SH-SY5Y (cell line): ENCODE measurements around the gene INS.

Experiments
- GATA2 ChIP-seq: IDR thresholded peaks from 2 replicates; pipeline ENCODE4 v1.6.1; 2011; ENCODE audit warnings: mild to moderate bottlenecking, low read depth, low read length
- GATA3 ChIP-seq: IDR thresholded peaks from 2 replicates; pipeline ENCODE4 v1.6.1; 2011; ENCODE audit warnings: low read depth, mild to moderate bottlenecking, low read length, moderate library complexity

DNA sequence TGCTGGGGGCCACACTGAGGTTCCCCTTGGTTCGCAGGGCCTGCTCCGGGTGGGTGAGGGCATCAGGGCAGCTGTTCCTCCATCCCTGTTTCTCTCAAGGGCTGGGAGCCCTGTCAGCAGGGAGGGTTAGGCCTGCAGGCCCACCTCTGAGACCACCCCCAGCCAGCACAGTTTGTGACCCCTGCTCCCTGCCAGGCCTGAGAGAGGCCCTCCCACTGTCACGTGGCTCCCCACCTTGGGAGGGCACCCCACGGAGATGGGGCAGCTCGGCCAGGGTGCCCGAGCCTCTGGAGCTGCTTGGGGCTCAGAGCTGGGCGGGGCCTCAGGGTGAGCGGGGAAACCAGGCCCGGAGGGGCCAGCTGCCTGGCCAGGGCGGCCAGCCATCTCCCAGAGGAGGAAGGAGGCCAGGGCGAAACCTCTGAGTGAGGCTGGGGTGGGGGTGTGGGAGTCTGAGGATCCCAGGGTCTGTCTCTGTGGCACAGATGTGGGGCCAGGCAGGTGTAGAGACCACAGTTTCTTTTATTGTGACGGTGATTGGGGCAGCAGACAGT, 2.5 kb upstream of the INS start:
- TF ChIP-seq GATA2 (no peak), GATA3 (no peak)
